ENCODE measurements around the gene HHIP.

DNA sequence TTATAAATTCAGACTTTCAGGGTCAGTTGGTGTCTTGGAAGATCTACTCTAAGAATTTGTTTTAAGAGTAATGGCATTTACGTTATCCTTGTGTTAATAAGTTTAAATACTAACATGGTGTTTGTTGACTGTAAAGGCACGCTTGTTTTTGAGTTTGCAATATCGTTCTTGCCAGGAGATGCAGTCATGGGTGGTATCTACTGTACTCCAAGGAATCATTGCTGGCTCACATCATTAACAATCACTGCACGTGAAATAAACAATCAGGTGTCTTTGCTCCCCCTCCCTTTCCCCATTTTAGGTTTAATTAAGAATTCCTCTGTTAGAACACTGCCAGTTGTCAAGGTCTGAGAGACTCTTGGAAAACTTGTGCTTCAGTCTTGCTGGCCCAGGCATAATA is 1.6 kb downstream of the HHIP start:
- no peak for TF ChIP-seq EZH2 (IDR thresholded peaks at IDR 0.05; ENCODE audit: borderline replicate concordance, low read length)
- TF ChIP-seq, protein P1, sequence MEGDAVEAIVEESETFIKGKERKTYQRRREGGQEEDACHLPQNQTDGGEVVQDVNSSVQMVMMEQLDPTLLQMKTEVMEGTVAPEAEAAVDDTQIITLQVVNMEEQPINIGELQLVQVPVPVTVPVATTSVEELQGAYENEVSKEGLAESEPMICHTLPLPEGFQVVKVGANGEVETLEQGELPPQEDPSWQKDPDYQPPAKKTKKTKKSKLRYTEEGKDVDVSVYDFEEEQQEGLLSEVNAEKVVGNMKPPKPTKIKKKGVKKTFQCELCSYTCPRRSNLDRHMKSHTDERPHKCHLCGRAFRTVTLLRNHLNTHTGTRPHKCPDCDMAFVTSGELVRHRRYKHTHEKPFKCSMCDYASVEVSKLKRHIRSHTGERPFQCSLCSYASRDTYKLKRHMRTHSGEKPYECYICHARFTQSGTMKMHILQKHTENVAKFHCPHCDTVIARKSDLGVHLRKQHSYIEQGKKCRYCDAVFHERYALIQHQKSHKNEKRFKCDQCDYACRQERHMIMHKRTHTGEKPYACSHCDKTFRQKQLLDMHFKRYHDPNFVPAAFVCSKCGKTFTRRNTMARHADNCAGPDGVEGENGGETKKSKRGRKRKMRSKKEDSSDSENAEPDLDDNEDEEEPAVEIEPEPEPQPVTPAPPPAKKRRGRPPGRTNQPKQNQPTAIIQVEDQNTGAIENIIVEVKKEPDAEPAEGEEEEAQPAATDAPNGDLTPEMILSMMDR (IDR thresholded peaks at IDR 0.05; ENCODE audit: low read length) = no peak
